Right lobe of liver (tissue), 6 donors: ENCODE measurements around the gene FKBP5. TPM values are rescaled to one million over a fixed set of nuclear protein-coding genes. Genes with fewer than 3 reads are reported as not detected.

ENCODE experiments used
- ATAC-seq, 4 donors: fragments of 200-7000 bp; cut with Tn5 transposase; one replicate each; pipeline ENCODE4 v1.9.1; 2020; ENCODE audit warnings: mild to moderate bottlenecking in 4 of 4, moderate library complexity in 4 of 4
- DNase-seq, 3 donors: peaks; one replicate each; pipeline ENCODE4 v3.0.0-alpha.2; 2020
- H3K27ac ChIP-seq, 3 donors: fragments of 200-600 bp; one replicate each; pipeline ENCODE4 v1.8.0; 2022
- H3K27me3 ChIP-seq, 2 donors: fragments of 200-600 bp; one replicate each; pipeline ENCODE4 v1.8.0; 2022
- H3K36me3 ChIP-seq, 4 donors: fragments of 200-600 bp; sonication (generic) in 1 of 4; one replicate each; pipeline versions ENCODE4 v1.5.1 to v1.8.0; 2017 to 2022; ENCODE audit warnings: control low read depth in 1 of 4
- H3K4me1 ChIP-seq, 4 donors: fragments of 200-600 bp; sonication (generic) in 1 of 4; one replicate each; pipeline versions ENCODE4 v1.5.1 to v1.8.0; 2017 to 2022; ENCODE audit warnings: control low read depth in 1 of 4
- H3K4me3 ChIP-seq, 3 donors: fragments of 200-600 bp; one replicate each; pipeline ENCODE4 v1.8.0; 2022
- H3K9me3 ChIP-seq, 4 donors: fragments of 200-600 bp; sonication (generic) in 1 of 4; one replicate each; pipeline versions ENCODE4 v1.5.1 to v1.8.0; 2017 to 2022; ENCODE audit warnings: control low read depth in 1 of 4
- POLR2A ChIP-seq: fragments of 450-650 bp; IDR thresholded peaks from one replicate; pipeline ENCODE4 v1.6.1; 2017; ENCODE audit warnings: antibody characterized with exemption, mild to moderate bottlenecking
- WGBS: methylation state at CpG from one replicate; pipeline ENCODE4 v1.1.6; 2018; ENCODE audit warnings: low coverage, low lambda C conversion rate; ENCODE audit not compliant: insufficient coverage; ENCODE audit errors: missing lambda C conversion rate; 5-methylcytosine and 5-hydroxymethylcytosine counted together
- intact Hi-C, 2 donors: fragments of 100-400 bp; cut with DNase I; formaldehyde crosslinking; loops; one replicate each; pipeline versions ENCODE4 v1.11.2 to v1.14.1; 2022
- total RNA-seq, 6 experiments: library from RNA; depleted of rRNA in 2 of 6; stranded (reverse); fragments of >200 nt in 2 of 6; fragmentation: NEBNext Ultra II Directional in 3 of 6; extraction: Animal tissue kit (Norgen Biotek cat#: 25700) in 3 of 6; gene quantifications; one replicate each; pipeline versions ENCODE4 v1.1.0 to v1.2.4, GENCODE V29; 2016 to 2023
- TF ChIP-seq, protein P1 (sequence below), 4 donors: fragments of 200-600 bp in 3 of 4; fragments of 450-650 bp in 1 of 4; IDR thresholded peaks; one replicate each; pipeline versions ENCODE4 v1.5.1 to v1.8.0; 2016 to 2022; ENCODE audit warnings: antibody characterized with exemption in 4 of 4, mild to moderate bottlenecking in 2 of 4
- donor health status: DM: no; HTN: yes; CAD: no.
- donor health status: DM: no; HTN: no; CAD: no.
- donor health status: DM: no; HTN: no; CAD: no.
- donor health status: DM: no; HTN: yes; CAD: no.
- donor health status: DM: no; HTN: yes; CAD: no.

FKBP5 gene
- total RNA-seq, 6 experiments from 2014 or later, result 36.1 to 387 (median 111) TPM

DNA sequence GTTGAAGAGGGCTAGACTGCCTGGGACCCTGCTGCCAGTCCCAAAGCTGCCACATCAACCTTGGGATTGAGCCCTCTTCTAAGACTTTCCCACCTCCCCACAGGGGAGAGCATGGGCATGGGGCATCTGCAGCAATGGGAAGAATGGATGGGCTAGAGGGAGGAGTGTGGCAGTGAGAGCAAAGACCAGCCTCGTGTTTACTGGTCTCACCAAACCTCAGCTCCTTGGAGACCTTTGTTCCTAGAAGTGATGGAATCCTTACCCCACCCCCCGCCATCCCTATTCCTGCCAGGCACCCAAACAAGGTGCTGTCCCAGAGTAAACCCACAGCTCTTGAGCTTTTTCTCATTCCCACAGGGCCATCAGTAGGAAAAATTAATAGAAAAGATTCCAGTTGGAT lies 28.1 kb upstream of the FKBP5 start:
- ATAC-seq, result no peak
- peaks cover 0 to 13% (median 6%) of the 10 kb centered on the region in 4 donors for H3K4me1 ChIP-seq
- no peaks in the 10 kb centered on the region for H3K9me3 ChIP-seq
- H3K36me3 ChIP-seq, result peaks cover 0 to 4% (median 0%) of the 10 kb centered on the region in 4 donors
- WGBS, result 50% methylated on average over 1 of the region's 2 CpGs
- H3K27me3 ChIP-seq, result no peaks in the 10 kb centered on the region
- no peak overlapping the region for H3K27ac ChIP-seq
- intact Hi-C loops, result no loop called here
- TF ChIP-seq POLR2A, result no peak
- TF ChIP-seq, protein P1, sequence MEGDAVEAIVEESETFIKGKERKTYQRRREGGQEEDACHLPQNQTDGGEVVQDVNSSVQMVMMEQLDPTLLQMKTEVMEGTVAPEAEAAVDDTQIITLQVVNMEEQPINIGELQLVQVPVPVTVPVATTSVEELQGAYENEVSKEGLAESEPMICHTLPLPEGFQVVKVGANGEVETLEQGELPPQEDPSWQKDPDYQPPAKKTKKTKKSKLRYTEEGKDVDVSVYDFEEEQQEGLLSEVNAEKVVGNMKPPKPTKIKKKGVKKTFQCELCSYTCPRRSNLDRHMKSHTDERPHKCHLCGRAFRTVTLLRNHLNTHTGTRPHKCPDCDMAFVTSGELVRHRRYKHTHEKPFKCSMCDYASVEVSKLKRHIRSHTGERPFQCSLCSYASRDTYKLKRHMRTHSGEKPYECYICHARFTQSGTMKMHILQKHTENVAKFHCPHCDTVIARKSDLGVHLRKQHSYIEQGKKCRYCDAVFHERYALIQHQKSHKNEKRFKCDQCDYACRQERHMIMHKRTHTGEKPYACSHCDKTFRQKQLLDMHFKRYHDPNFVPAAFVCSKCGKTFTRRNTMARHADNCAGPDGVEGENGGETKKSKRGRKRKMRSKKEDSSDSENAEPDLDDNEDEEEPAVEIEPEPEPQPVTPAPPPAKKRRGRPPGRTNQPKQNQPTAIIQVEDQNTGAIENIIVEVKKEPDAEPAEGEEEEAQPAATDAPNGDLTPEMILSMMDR (IDR thresholded peaks at IDR 0.05), result no peak
- DNase-seq, result peak in 1 of 3 donors; percentile 38
- no peak overlapping the region for H3K4me3 ChIP-seq

DNA sequence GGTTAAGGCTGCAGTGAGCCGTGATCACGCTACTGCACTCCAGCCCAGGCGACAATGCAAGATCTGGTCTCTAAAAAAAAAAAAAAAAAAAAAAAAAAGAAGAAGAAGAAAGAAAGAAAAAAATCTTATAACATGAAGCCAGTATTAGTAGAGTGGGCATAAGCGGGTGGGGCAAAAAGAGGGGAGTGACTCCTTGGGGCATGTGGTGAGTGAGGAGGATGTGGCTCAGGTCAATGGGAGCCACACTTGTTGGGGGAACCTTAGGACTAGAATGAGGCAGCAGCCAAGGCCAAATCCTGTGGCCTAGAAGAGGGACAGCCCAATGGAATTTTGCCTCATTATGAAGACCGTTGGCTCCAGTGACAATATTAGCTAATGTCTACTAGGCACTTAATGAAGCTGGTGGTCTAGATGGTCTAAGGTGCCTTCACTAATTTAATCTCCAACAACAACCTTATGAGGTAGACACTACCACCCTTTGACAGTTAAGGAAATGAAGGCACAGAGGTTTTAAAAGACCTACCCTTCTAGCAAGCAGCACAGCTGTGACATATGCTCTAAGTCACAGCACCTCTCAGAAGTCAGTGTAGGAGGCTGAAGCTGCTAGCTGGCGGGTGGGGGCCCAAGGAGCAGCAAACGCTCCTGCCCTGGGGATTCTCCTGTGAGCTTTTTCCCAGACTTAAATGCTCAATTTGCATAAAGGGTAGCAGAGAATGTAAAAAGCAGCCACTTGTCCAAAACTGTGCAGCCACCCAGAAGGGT lies 24.5 kb upstream of the FKBP5 start:
- Histone ChIP-seq H3K4me3 (no peak overlapping the region), H3K9me3 (no peaks in the 10 kb centered on the region), H3K27ac (no peak overlapping the region), H3K27me3 (no peaks in the 10 kb centered on the region), H3K36me3 (no peaks in the 10 kb centered on the region), H3K4me1 (peaks cover 0 to 10% (median 5%) of the 10 kb centered on the region in 4 donors)
- intact Hi-C loops, result no loop called here
- peak in 1 of 3 donors; percentile 23 for DNase-seq
- 100% methylated on average over 6 of the region's 7 CpGs for WGBS
- no peak for TF ChIP-seq POLR2A
- TF ChIP-seq, protein P1 (IDR thresholded peaks at IDR 0.05), result no peak
- ATAC-seq, result no peak

DNA sequence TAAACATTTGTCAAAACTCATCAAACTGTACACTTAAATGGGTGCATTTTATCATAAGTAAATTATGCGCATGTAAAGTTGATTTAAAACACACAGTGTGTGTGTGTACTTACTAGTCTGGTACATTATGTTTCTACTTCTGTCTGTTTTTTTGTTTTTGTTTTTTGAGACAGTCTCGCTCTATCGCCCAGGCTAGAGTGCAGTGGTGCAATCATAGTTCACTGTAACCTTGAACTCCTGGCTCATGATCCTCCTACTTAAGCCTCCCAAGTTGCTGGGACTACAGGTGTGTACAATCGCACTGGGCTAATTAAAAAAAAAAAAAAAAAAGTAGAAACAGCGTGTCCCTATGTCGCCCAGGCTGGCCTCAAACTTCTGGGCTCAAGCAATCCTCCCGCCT lies 23.0 kb upstream of the FKBP5 start:
- 53% methylated on average over 7 of the region's 7 CpGs for WGBS
- Histone ChIP-seq H3K27ac (peak overlapping the region in 2 of 3 donors; percentile 13 to 67), H3K36me3 (no peaks in the 10 kb centered on the region), H3K9me3 (no peaks in the 10 kb centered on the region), H3K4me1 (peaks cover 0 to 11% (median 5%) of the 10 kb centered on the region in 4 donors), H3K27me3 (no peaks in the 10 kb centered on the region), H3K4me3 (no peak overlapping the region)
- TF ChIP-seq, protein P1 (IDR thresholded peaks at IDR 0.05), result no peak
- TF ChIP-seq POLR2A, result no peak
- peak in 1 of 3 donors; percentile 44 for DNase-seq
- ATAC-seq, result peak; percentile 36 to 80 (median 66)
- intact Hi-C loops, result no loop called here

DNA sequence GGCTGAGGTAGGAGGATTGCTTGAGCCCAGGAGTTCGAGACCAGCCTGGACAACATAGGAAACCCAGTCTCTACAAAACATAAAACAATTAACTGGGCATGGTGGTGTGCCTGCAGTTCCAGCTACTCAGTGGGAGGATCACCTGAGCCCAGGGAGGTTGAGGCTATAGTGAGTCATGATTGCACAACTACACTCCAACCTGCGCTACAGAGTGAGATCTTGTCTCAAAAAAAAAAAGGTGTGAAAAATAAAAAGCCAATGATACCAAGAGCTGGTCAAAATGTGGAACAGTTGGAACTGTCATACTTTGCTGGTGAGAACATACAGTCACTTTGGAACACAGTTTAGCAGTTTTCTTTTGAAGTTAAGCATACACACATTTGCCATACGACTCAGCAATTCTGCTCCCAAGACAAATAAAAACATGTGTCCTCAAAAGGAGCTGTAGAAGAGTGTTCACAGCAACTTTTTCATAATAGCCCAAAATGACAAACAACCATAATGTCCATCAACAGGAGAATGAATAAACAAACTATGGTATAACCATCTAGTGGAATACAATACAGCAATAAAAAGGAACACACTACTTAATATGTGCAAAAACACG lies 21.6 kb upstream of the FKBP5 start:
- H3K4me1 ChIP-seq, result peaks cover 0 to 19% (median 5%) of the 10 kb centered on the region in 4 donors
- no peaks in the 10 kb centered on the region for H3K9me3 ChIP-seq
- TF ChIP-seq, protein P1 (IDR thresholded peaks at IDR 0.05), result no peak
- no peak for TF ChIP-seq POLR2A
- no peak overlapping the region for H3K4me3 ChIP-seq
- WGBS, result 42% methylated on average over 3 of the region's 4 CpGs
- intact Hi-C loops, result no loop called here
- ATAC-seq (peak; percentile 64 to 89 (median 70)), DNase-seq (peak in 1 of 3 donors; percentile 36)
- H3K27me3 ChIP-seq, result no peaks in the 10 kb centered on the region
- H3K36me3 ChIP-seq, result no peaks in the 10 kb centered on the region
- H3K27ac ChIP-seq, result peak overlapping the region in 1 of 3 donors; percentile 67
